ENCODE measurements around the gene SMIM29. TPM values are rescaled to one million over a fixed set of nuclear protein-coding genes. Genes with fewer than 3 reads are reported as not detected.
A peak's percentile ranks its signal among the peaks of the same experiment; 100 is the strongest.

Gene SMIM29
- total and polyA plus RNA-seq, 9 donors, result 2.0 to 26.6 (median 17.8) TPM

DNA sequence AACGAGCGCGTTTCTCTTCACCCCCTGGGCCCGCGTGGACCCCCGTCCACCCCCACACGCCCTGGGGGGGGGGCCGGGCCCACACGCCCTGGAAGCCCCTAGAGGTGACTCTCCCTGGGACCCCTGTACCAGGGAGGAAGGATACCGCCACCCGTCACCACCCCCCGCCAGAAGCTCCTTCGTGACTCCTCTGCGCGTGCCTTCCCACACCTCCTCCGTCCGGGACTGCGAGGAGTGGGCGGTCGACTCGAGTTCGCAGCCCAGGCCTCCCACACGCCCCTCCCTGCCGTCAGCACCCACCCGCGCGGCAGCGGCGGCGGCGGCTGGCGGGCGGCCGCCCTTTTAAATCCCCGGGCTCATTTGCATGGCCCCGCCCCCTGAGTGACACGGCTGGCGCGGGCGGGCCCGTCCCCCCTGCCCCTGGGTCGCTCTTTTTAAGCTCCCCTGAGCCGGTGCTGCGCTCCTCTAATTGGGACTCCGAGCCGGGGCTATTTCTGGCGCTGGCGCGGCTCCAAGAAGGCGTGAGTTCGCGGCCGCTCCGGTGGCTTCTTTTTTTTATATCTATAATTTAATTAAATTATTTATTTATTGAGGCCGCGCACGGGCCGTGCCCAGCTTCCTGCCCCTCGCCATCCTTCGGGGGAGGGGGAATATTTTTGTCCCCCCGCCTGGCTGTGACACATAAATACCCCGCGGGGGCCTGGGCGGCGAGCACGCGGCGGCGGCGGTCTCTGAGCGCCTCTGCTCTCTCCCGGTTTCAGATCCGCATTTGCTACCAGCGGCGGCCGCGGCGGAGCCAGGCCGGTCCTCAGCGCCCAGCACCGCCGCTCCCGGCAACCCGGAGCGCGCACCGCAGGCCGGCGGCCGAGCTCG, 12.1 kb downstream of the SMIM29 start, which contains the start of gene HMGA1:
HMGA1 (plus strand) TSS at position 431 of the 873 bp plus-strand sequence. CDS start 3,908 bp downstream, outside the sequence.
- no peaks in the 10 kb centered on the region for H3K4me1 ChIP-seq (ENCODE audit: insufficient read depth)
- intact Hi-C loops (cut with DNase I), result no loop called here
- H3K4me3 ChIP-seq, result peak within 1 kb of the TSS; percentile 63
- DNase-seq, result peak; percentile 70 to 82 (median 78)
- H3K27ac ChIP-seq, result peak within 1 kb of the TSS; percentile 6 to 77
- H3K36me3 ChIP-seq, result no peaks in the 10 kb centered on the region
- TF ChIP-seq POLR2A (IDR thresholded peaks at IDR 0.05), result peak; percentile 42
- no peak for TF ChIP-seq CTCF (IDR thresholded peaks at IDR 0.05)
- no peaks in the 10 kb centered on the region for H3K27me3 ChIP-seq
- no peaks in the 10 kb centered on the region for H3K9me3 ChIP-seq
- 2 to 3% (median 2%) methylated on average over 66 to 91 of the region's 91 CpGs for WGBS, 3 donors

GRCh38 chr6:34236131-34236442, 12.7 kb downstream of the SMIM29 start:
- WGBS, 3 donors, result 49 to 62% (median 49%) methylated on average over 13 of the region's 13 CpGs
- H3K27ac ChIP-seq, result peak overlapping the region; percentile 6 to 76
- TF ChIP-seq POLR2A (IDR thresholded peaks at IDR 0.05), result no peak
- no peak for TF ChIP-seq CTCF (IDR thresholded peaks at IDR 0.05)
- no peak for TF ChIP-seq EP300 (IDR thresholded peaks at IDR 0.05)
- intact Hi-C loops (cut with DNase I), result no loop called here
- no peaks in the 10 kb centered on the region for H3K27me3 ChIP-seq
- DNase-seq, result no peak
- H3K4me3 ChIP-seq, result peak overlapping the region; percentile 63
- no peaks in the 10 kb centered on the region for H3K36me3 ChIP-seq
- no peaks in the 10 kb centered on the region for H3K9me3 ChIP-seq
- no peaks in the 10 kb centered on the region for H3K4me1 ChIP-seq (ENCODE audit: insufficient read depth)

DNA sequence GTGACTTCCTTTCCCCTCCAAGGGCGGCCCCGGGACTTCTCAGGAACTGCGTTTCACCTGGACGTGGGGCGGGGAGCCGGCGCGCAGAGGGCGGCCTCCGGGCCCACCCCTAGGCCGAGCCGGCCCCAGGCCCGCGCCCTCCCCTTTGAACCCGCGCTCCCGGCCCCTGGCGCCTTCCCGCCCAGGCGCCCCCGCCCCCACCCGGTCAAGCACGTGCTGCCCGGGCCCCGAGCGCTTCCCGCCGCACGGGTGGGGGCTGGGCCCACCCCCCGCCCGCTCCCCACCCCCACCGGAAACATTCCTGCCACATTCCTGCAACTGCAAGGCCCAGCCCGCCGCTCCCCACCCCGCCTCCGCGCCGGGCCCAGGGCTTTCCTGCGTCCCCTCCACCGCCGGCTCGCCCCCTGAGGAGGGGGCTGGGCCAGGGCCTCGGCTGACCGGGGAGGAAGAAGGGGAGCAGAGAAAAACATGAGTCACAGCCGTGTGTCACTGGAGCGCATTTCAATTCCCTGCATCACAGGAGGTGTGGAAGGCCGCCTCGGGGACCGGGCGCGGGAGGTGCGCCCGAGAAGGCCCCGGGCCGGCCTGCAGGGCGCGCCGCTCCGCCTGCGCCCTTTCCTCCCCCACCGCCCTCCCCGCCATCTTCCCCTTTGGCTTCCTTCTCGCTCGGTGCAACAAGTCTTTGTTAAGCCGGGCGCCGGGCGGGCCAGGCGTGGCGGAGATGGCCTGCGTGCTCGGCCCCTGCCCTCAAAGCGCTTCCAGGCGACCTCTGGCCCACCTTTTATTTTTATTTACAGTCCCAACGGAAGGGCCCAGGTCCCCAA, 13.3 kb downstream of the SMIM29 start:
- Histone ChIP-seq H3K4me1 (ENCODE audit: insufficient read depth) (no peaks in the 10 kb centered on the region), H3K27me3 (no peaks in the 10 kb centered on the region), H3K27ac (peak overlapping the region; percentile 6 to 76), H3K4me3 (peak overlapping the region; percentile 63), H3K9me3 (no peaks in the 10 kb centered on the region), H3K36me3 (no peaks in the 10 kb centered on the region)
- DNase-seq, result peak in 4 of 5 donors; percentile 48 to 59 (median 53)
- TF ChIP-seq CTCF (IDR thresholded peaks at IDR 0.05), result no peak
- no peak for TF ChIP-seq POLR2A (IDR thresholded peaks at IDR 0.05)
- TF ChIP-seq EP300 (IDR thresholded peaks at IDR 0.05), result no peak
- WGBS, 3 donors, result 22 to 31% (median 25%) methylated on average over 45 to 75 of the region's 75 CpGs
- intact Hi-C loops (cut with DNase I), result no loop called here

DNA sequence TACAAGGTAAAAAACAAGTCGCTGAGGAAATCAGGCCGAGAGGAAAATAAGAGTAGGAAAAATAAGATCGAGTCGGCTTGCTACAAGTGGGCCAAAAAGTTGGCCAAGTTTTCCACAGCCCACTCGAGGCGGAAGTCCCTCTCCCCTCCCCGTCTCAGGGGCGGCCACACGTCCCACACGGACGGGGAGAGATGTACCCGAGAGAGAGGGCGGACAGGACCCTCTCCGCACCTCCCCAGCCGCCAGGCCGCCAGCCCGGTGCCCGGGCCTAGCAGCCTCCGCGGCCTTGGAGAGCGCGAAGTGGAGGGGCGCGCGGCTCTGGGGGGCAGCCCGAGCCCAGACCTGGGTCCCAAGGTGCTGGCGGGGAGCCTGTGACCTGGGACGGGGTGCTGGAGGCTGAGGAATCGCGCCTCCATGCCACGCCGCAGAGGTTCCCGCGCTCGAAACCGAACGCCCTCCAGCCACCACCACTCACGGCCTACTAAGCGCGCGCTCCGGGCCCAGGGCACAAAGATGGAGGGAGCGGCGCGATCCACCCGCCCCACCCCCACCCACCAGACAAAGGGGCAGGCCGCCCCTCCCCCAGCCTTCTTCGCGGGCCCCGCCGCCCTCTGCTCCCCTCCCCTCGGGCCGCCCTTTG, 14.0 kb downstream of the SMIM29 start:
- no peak for DNase-seq
- Histone ChIP-seq H3K27ac (peak overlapping the region in 1 of 2 donors; percentile 76), H3K4me3 (no peak overlapping the region), H3K4me1 (ENCODE audit: insufficient read depth) (no peaks in the 10 kb centered on the region), H3K36me3 (no peaks in the 10 kb centered on the region), H3K27me3 (no peaks in the 10 kb centered on the region), H3K9me3 (no peaks in the 10 kb centered on the region)
- intact Hi-C loops (cut with DNase I), result no loop called here
- TF ChIP-seq POLR2A (IDR thresholded peaks at IDR 0.05) (no peak), CTCF (IDR thresholded peaks at IDR 0.05) (no peak), EP300 (IDR thresholded peaks at IDR 0.05) (no peak)
- WGBS, 3 donors, result 81 to 83% (median 81%) methylated on average over 53 of the region's 53 CpGs
